IPS DF 4.7 (cell line): Measurements from ENCODE around the gene FOSL1.

Source experiments
- DNase-seq: peaks from one replicate; pipeline ENCODE4 v3.0.0-alpha.2; 2013; ENCODE audit warnings: low spot score; ENCODE audit errors: extremely low read depth

Gene FOSL1

GRCh38 chr11:65900125-65900898, at the start of gene FOSL1:
FOSL1 (minus strand) TSS chr11:65900388; CDS start chr11:65900339, 49 bp downstream.
- no peak for DNase-seq

GRCh38 chr11:65947603-65948125, 47.5 kb upstream of the FOSL1 start:
- DNase-seq: no peak

GRCh38 chr11:65947133-65947532, 46.9 kb upstream of the FOSL1 start:
- no peak for DNase-seq

- no peak for DNase-seq
Measured at GRCh38 chr11:65946655-65947054, 46.5 kb upstream of the FOSL1 start.

GRCh38 chr11:65945941-65946558, 45.9 kb upstream of the FOSL1 start:
- DNase-seq: no peak

- no peak for DNase-seq
Measured at GRCh38 chr11:65945430-65945911, 45.3 kb upstream of the FOSL1 start, which contains the start of gene TSGA10IP. TSGA10IP (plus strand) TSS chr11:65945480; CDS start chr11:65945676, 196 bp downstream.

- no peak for DNase-seq
Measured at GRCh38 chr11:65944767-65945166, 44.6 kb upstream of the FOSL1 start.

- DNase-seq: no peak
Measured at GRCh38 chr11:65944191-65944590, 44.0 kb upstream of the FOSL1 start.

- DNase-seq: no peak
Measured at GRCh38 chr11:65942531-65942930, 42.3 kb upstream of the FOSL1 start.

- DNase-seq: no peak
Measured at GRCh38 chr11:65941720-65942310, 41.6 kb upstream of the FOSL1 start.

- no peak for DNase-seq
Measured at GRCh38 chr11:65937766-65938165, 37.6 kb upstream of the FOSL1 start.

- no peak for DNase-seq
Measured at GRCh38 chr11:65934014-65934413, 33.8 kb upstream of the FOSL1 start.

- no peak for DNase-seq
Measured at GRCh38 chr11:65932558-65932919, 32.4 kb upstream of the FOSL1 start.

GRCh38 chr11:65931773-65932557, 31.8 kb upstream of the FOSL1 start:
- DNase-seq: no peak

GRCh38 chr11:65928667-65929066, 28.5 kb upstream of the FOSL1 start:
- DNase-seq: no peak

- no peak for DNase-seq
Measured at GRCh38 chr11:65927904-65928397, 27.8 kb upstream of the FOSL1 start.

GRCh38 chr11:65925397-65925796, 25.2 kb upstream of the FOSL1 start:
- no peak for DNase-seq

GRCh38 chr11:65922565-65922964, 22.4 kb upstream of the FOSL1 start:
- DNase-seq: no peak

GRCh38 chr11:65921876-65922275, 21.7 kb upstream of the FOSL1 start:
- no peak for DNase-seq

- DNase-seq: no peak
Measured at GRCh38 chr11:65921033-65921555, 20.9 kb upstream of the FOSL1 start.

- DNase-seq: no peak
Measured at GRCh38 chr11:65920372-65920802, 20.2 kb upstream of the FOSL1 start.
